Neural cell (in vitro differentiated cells): ENCODE measurements around the gene RNF223. TPM values are rescaled to one million over a fixed set of nuclear protein-coding genes. Genes with fewer than 3 reads are reported as not detected.

Experiments
- H2AFZ ChIP-seq: fragments of 200-600, 300-800 bp; sonication (generic), shearing (Covaris generic); 2 replicates; pipeline ENCODE4 v1.6.0; 2014; ENCODE audit warnings: low read depth, mild to moderate bottlenecking, antibody characterized with exemption, low read length, moderate library complexity
- H3F3A ChIP-seq: fragments of 200-600 bp; shearing (Covaris generic); 2 replicates; pipeline ENCODE4 v1.6.1; 2016; ENCODE audit warnings: mild to moderate bottlenecking, moderate library complexity, mixed read lengths, antibody characterized with exemption, low read length; ENCODE audit not compliant: insufficient read depth, poor library complexity, severe bottlenecking
- H3K27ac ChIP-seq: fragments of 200-600, 300-800 bp; sonication (generic), shearing (Covaris generic); 2 replicates; pipeline ENCODE4 v1.5.1; 2014; ENCODE audit warnings: mild to moderate bottlenecking, low read length, moderate library complexity
- H3K27me3 ChIP-seq: fragments of 300-800, 200-600 bp; sonication (generic), shearing (Covaris generic); 2 replicates; pipeline ENCODE4 v1.6.0; 2014; ENCODE audit warnings: mild to moderate bottlenecking, low read depth, low read length, moderate library complexity; ENCODE audit not compliant: insufficient read depth
- H3K36me3 ChIP-seq: fragments of 300-800, 200-600 bp; sonication (generic), shearing (Covaris generic); 2 replicates; pipeline ENCODE4 v1.5.1; 2014; ENCODE audit warnings: mild to moderate bottlenecking, antibody characterized with exemption, low read length, moderate library complexity; ENCODE audit not compliant: insufficient read depth
- H3K4me2 ChIP-seq: fragments of 300-800, 200-600 bp; sonication (generic), shearing (Covaris generic); 2 replicates; pipeline ENCODE4 v1.6.0; 2014; ENCODE audit warnings: mild to moderate bottlenecking, low read length
- H3K4me3 ChIP-seq: fragments of 300-800, 200-600 bp; sonication (generic), shearing (Covaris generic); 2 replicates; pipeline ENCODE4 v1.5.1; 2014; ENCODE audit warnings: mild to moderate bottlenecking, low read length, moderate library complexity
- H3K79me2 ChIP-seq: fragments of 200-600 bp; shearing (Covaris generic); replicated peaks from 2 replicates; pipeline ENCODE4 v1.6.0; 2014; ENCODE audit warnings: mild to moderate bottlenecking, low read length, moderate library complexity; ENCODE audit not compliant: insufficient read depth
- H3K9ac ChIP-seq: fragments of 300-800, 200-600 bp; sonication (generic), shearing (Covaris generic); 2 replicates; pipeline ENCODE4 v1.6.1; 2016; ENCODE audit warnings: mild to moderate bottlenecking, low read length, mixed read lengths
- H3K9me2 ChIP-seq: fragments of 200-600 bp; shearing (Covaris generic); 2 replicates; pipeline ENCODE4 v1.6.1; 2016; ENCODE audit warnings: mild to moderate bottlenecking, low read length, mixed read lengths; ENCODE audit not compliant: insufficient read depth
- H3K9me3 ChIP-seq: fragments of 200-600, 300-800 bp; sonication (generic), shearing (Covaris generic); 2 replicates; pipeline ENCODE4 v1.6.1; 2016; ENCODE audit warnings: mild to moderate bottlenecking, mixed run types, low read length, moderate library complexity, mixed read lengths
- H4K20me1 ChIP-seq: fragments of 200-600 bp; shearing (Covaris generic); 2 replicates; pipeline ENCODE4 v1.6.1; 2016; ENCODE audit warnings: mild to moderate bottlenecking, mixed run types; ENCODE audit not compliant: insufficient read depth
- CTCF ChIP-seq: fragments of 450-650 bp; IDR thresholded peaks from 2 replicates; pipeline ENCODE4 v1.5.1; 2014; ENCODE audit warnings: antibody characterized with exemption, mild to moderate bottlenecking, moderate library complexity; ENCODE audit not compliant: poor library complexity, severe bottlenecking
- EP300 ChIP-seq: fragments of 450-650 bp; conservative IDR thresholded peaks from 2 replicates; pipeline ENCODE4 v1.6.1; 2014; ENCODE audit warnings: antibody characterized with exemption, mild to moderate bottlenecking, moderate library complexity; ENCODE audit not compliant: poor library complexity, severe bottlenecking
- EZH2 ChIP-seq: fragments of 200-600, 300-800 bp; shearing (Covaris generic), sonication (generic); IDR thresholded peaks from 2 replicates; pipeline ENCODE4 v1.6.1; 2014; ENCODE audit warnings: antibody characterized with exemption, low read length, borderline replicate concordance, mild to moderate bottlenecking; ENCODE audit not compliant: insufficient read depth, poor library complexity, severe bottlenecking
- MXI1 ChIP-seq: fragments of 450-650 bp; conservative IDR thresholded peaks from 2 replicates; pipeline ENCODE4 v1.6.1; 2014; ENCODE audit warnings: antibody characterized with exemption, mild to moderate bottlenecking; ENCODE audit not compliant: poor library complexity, severe bottlenecking
- POLR2AphosphoS5 ChIP-seq: IDR thresholded peaks from 2 replicates; pipeline ENCODE4 v1.6.1; 2012
- RAD21 ChIP-seq: fragments of 450-650 bp; conservative IDR thresholded peaks from 2 replicates; pipeline ENCODE4 v1.6.1; 2014; ENCODE audit warnings: antibody characterized with exemption, mild to moderate bottlenecking, moderate library complexity
- REST ChIP-seq: IDR thresholded peaks from 2 replicates; pipeline ENCODE4 v1.6.1; 2012; ENCODE audit warnings: borderline replicate concordance
- SMC3 ChIP-seq: fragments of 450-650 bp; conservative IDR thresholded peaks from 2 replicates; pipeline ENCODE4 v1.6.1; 2014; ENCODE audit warnings: antibody characterized with exemption, mild to moderate bottlenecking, moderate library complexity; ENCODE audit not compliant: poor library complexity
- TAF1 ChIP-seq: IDR thresholded peaks from 2 replicates; pipeline ENCODE4 v1.6.1; 2012; ENCODE audit warnings: low read depth
- polyA plus RNA-seq: library from polyadenylated mRNA; depleted of rRNA; stranded (reverse); fragments of >200 nt; gene quantifications from 2 replicates; pipeline ENCODE4 v1.2.3, GENCODE V29; 2014

RNF223 gene
- polyA plus RNA-seq, 1 donor from 2014 or later = not detected

GRCh38 chr1:1092149-1092855 is 18.2 kb upstream of the RNF223 start:
- Histone ChIP-seq H3K9ac (no peak overlapping the region), H3K27ac (no peak overlapping the region), H3F3A (no peaks in the 10 kb centered on the region), H3K36me3 (no peaks in the 10 kb centered on the region), H3K4me3 (no peak overlapping the region), H3K4me2 (no peak overlapping the region), H4K20me1 (no peaks in the 10 kb centered on the region), H3K79me2 (no peaks in the 10 kb centered on the region), H3K9me3 (no peaks in the 10 kb centered on the region), H3K27me3 (no peaks in the 10 kb centered on the region), H3K9me2 (no peaks in the 10 kb centered on the region), H2AFZ (no peak overlapping the region)
- TF ChIP-seq CTCF = no peak
- TF ChIP-seq RAD21 = no peak
- TF ChIP-seq EP300 = no peak
- no peak for TF ChIP-seq SMC3
- TF ChIP-seq POLR2AphosphoS5 = no peak
- TF ChIP-seq EZH2 = no peak
- no peak for TF ChIP-seq TAF1
- TF ChIP-seq MXI1 = no peak
- TF ChIP-seq REST = no peak

GRCh38 chr1:1091344-1092148 is 17.4 kb upstream of the RNF223 start:
- Histone ChIP-seq H3F3A (no peaks in the 10 kb centered on the region), H4K20me1 (no peaks in the 10 kb centered on the region), H3K9ac (no peak overlapping the region), H2AFZ (no peak overlapping the region), H3K79me2 (no peaks in the 10 kb centered on the region), H3K4me3 (no peak overlapping the region), H3K27me3 (no peaks in the 10 kb centered on the region), H3K27ac (no peak overlapping the region), H3K36me3 (no peaks in the 10 kb centered on the region), H3K9me2 (no peaks in the 10 kb centered on the region), H3K9me3 (no peaks in the 10 kb centered on the region), H3K4me2 (no peak overlapping the region)
- TF ChIP-seq EZH2 (no peak), POLR2AphosphoS5 (no peak), MXI1 (no peak), EP300 (no peak), REST (no peak), RAD21 (no peak), TAF1 (no peak), SMC3 (no peak), CTCF (no peak)
